RKO (cell line): Measurements from ENCODE around the gene NARF.
"Not testable (repeated sequence)": the region's sequence is repeated elsewhere in the genome, so short reads cannot be mapped to it uniquely, and the experiment has no call there.

ENCODE experiments used
- DNase-seq: peaks from one replicate; pipeline ENCODE4 v3.0.0-alpha.2; 2016; ENCODE audit warnings: low spot score

Gene NARF

DNA sequence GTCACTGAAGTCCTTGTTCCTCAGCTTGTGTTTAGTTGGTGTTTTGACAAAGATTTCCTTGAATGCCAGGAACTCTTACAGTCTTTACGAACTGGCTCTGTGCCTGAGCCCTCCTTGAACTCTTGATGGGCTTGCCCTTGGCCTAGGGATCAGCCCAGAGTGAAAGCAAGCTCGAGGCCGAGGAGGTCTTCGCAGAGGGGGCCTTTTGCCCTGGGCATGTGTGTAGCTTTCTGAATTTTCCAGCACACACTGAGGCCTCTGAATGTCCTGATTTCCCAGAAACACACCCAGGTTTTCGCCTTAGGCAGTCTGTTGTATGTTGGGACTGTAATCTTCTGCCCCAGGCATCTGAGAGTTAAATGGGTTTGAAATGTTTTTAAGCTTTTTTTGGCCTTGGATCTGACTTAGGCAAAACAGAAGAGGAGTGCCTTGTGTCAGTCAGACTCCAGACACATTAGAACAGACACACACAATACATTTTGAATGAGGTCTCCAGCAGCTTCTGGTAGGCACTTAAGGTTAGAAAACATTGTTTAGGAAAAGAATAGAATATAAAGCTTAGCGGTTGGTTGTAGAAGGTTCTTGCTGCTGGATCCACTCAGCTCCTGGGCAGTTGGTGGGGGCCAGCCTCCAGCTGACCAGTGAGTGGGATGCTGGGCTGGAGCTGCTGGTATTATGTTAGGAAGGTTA is 78.1 kb downstream of the NARF start:
- no peak for DNase-seq

- not testable (repeated sequence) for DNase-seq
These were observed 78.7 kb downstream of the NARF start for GRCh38 chr17:82537228-82537627.

DNA sequence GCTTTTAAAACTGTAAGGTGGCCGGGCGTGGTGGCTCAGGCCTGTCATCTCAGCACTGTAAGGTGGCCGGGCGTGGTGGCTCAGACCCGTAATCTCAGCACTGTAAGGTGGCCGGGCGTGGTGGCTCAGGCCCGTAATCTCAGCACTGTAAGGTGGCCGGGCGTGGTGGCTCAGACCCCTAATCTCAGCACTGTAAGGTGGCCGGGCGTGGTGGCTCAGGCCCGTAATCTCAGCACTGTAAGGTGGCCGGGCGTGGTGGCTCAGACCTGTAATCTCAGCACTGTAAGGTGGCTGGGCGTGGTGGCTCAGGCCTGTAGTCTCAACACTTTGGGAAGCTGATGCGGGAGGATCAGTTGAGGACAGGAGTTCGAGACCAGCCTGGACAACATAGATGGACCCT is 80.5 kb downstream of the NARF start:
- not testable (repeated sequence) for DNase-seq
